T-cell (primary cell): ENCODE results near the gene TESMIN. TPM values are rescaled to one million over a fixed set of nuclear protein-coding genes. Genes with fewer than 3 reads are reported as not detected.

ENCODE experiments used
- ATAC-seq, 4 experiments: fragments of 200-7000 bp in 3 of 4; fragments of 150-1000 bp in 1 of 4; cut with Tn5 transposase; replicated peaks in 1 of 4; 1 replicate in 3 of 4; 2 replicates in 1 of 4; pipeline ENCODE4 v1.10.0; 2021; ENCODE audit warnings: moderate library complexity in 3 of 4, mild to moderate bottlenecking in 2 of 4, moderate number of reproducible peaks in 1 of 4
- CTCF ChIA-PET, 2 donors: fragments of 300-600 bp; sonication (Branson Sonifier 250); formaldehyde crosslinking; loops; one replicate each; lab custom pipeline; 2022; ENCODE audit warnings: antibody characterized with exemption in 2 of 2; lab: Charles Lee
- POLR2A ChIA-PET, 2 donors: fragments of 300-600 bp; sonication (Branson Sonifier 250); formaldehyde crosslinking; loops; one replicate each; lab custom pipeline; 2022; ENCODE audit warnings: antibody characterized with exemption in 2 of 2; lab: Charles Lee
- DNase-seq, 35 experiments: peaks; one replicate each; pipeline versions ENCODE4 v3.0.0 to v3.0.0-alpha.2; 2013 to 2023
- H3K27ac ChIP-seq: one replicate; pipeline ENCODE4 v1.5.1; 2013; ENCODE audit warnings: low read length
- H3K27me3 ChIP-seq, 2 experiments: replicated peaks in 1 of 2; 1 replicate in 1 of 2; 2 replicates in 1 of 2; pipeline versions ENCODE4 v1.6.1 to v1.7.0; 2013; ENCODE audit warnings: low read length in 1 of 2, mixed read lengths in 1 of 2; ENCODE audit not compliant: control insufficient read depth in 2 of 2, insufficient read depth in 2 of 2; ENCODE audit errors: extremely low read depth in 1 of 2
- H3K36me3 ChIP-seq, 2 donors: 1 replicate in 1 of 2; 2 replicates in 1 of 2; pipeline versions ENCODE4 v1.6.1 to v1.7.0; 2013; ENCODE audit warnings: low read length in 1 of 2; ENCODE audit not compliant: control insufficient read depth in 2 of 2, insufficient read depth in 1 of 2; ENCODE audit errors: extremely low read depth in 1 of 2
- H3K4me1 ChIP-seq, 2 experiments: 1 replicate in 1 of 2; 2 replicates in 1 of 2; pipeline versions ENCODE4 v1.6.1 to v1.7.0; 2013; ENCODE audit warnings: low read length in 2 of 2, mixed read lengths in 1 of 2; ENCODE audit not compliant: insufficient read depth in 2 of 2, control insufficient read depth in 1 of 2; ENCODE audit errors: extremely low read depth in 1 of 2
- H3K4me3 ChIP-seq, 2 donors: 1 replicate in 1 of 2; 2 replicates in 1 of 2; pipeline versions ENCODE4 v1.5.1 to v1.7.0; 2013; ENCODE audit warnings: mild to moderate bottlenecking in 2 of 2, low read length in 1 of 2, moderate library complexity in 1 of 2; ENCODE audit not compliant: control insufficient read depth in 1 of 2; ENCODE audit errors: extremely low read depth in 1 of 2
- H3K9me3 ChIP-seq: 2 replicates; pipeline ENCODE4 v1.7.0; 2013
- H3K27ac Mint-ChIP-seq, 2 donors: one replicate each; pipeline ENCODE4 v1.8.0; 2020 to 2021; ENCODE audit warnings: mild to moderate bottlenecking in 2 of 2, mixed read lengths in 2 of 2
- H3K27me3 Mint-ChIP-seq, 2 donors: one replicate each; pipeline ENCODE4 v1.8.0; 2021 to 2022; ENCODE audit warnings: mixed read lengths in 2 of 2
- H3K36me3 Mint-ChIP-seq: one replicate; pipeline ENCODE4 v1.8.0; 2021; ENCODE audit warnings: mixed read lengths
- H3K4me1 Mint-ChIP-seq, 3 donors: one replicate each; pipeline ENCODE4 v1.8.0; 2020 to 2022; ENCODE audit warnings: mixed read lengths in 3 of 3, mild to moderate bottlenecking in 1 of 3
- H3K4me3 Mint-ChIP-seq, 3 donors: one replicate each; pipeline ENCODE4 v1.8.0; 2020 to 2022; ENCODE audit warnings: mild to moderate bottlenecking in 3 of 3, mixed read lengths in 3 of 3, moderate library complexity in 3 of 3
- H3K9me3 Mint-ChIP-seq, 3 donors: one replicate each; pipeline ENCODE4 v1.8.0; 2020 to 2022; ENCODE audit warnings: mixed read lengths in 3 of 3
- WGBS: methylation state at CpG from one replicate; pipeline ENCODE4 v1.1.5; 2013; ENCODE audit warnings: missing lambda C conversion rate; ENCODE audit not compliant: insufficient coverage; 5-methylcytosine and 5-hydroxymethylcytosine counted together
- total RNA-seq, 35 experiments: library from RNA in 6 of 35; stranded (reverse) in 6 of 35; fragments of 120-200 nt in 1 of 35; gene quantifications; one replicate each; pipeline versions ENCODE4 v1.2.1 to v1.2.4 and lab custom pipeline; 2013 to 2026

The TESMIN gene
- total RNA-seq, 5 donors from 2014 or later (not counting 1 experiment from before 2014, with no cell fraction given) = 6.1 to 9.1 (median 7.7) TPM

- Mint-ChIP-seq H3K4me1 (no peaks in the 10 kb centered on the region), H3K36me3 (peaks cover 2% of the 10 kb centered on the region), H3K4me3 (no peak overlapping the region), H3K27me3 (peaks cover 5 to 19% of the 10 kb centered on the region in 2 donors), H3K9me3 (peaks cover 5 to 6% (median 5%) of the 10 kb centered on the region in 3 donors), H3K27ac (no peak overlapping the region)
- POLR2A ChIA-PET = interaction anchor here in 1 of 2 donors (0.7 kb wide), 1 partner anchor 127 kb away, joined by 4 read pairs; no protein-coding TSS in a partner anchor
- Histone ChIP-seq H3K4me3 (no peak overlapping the region), H3K4me1 (no peaks in the 10 kb centered on the region), H3K27ac (no peak overlapping the region), H3K27me3 (peaks cover 0 to 8% of the 10 kb centered on the region in 2 experiments), H3K9me3 (no peaks in the 10 kb centered on the region), H3K36me3 (no peaks in the 10 kb centered on the region)
- WGBS = no CpG with 5 or more reads among the region's 2 CpGs
- no peak for DNase-seq
- CTCF ChIA-PET = no interaction called here
- no peak for ATAC-seq
Observed at GRCh38 chr11:68698993-68699392, 52.3 kb downstream of the TESMIN start.

GRCh38 chr11:68695531-68695930, 55.8 kb downstream of the TESMIN start:
- peaks cover 5 to 6% (median 5%) of the 10 kb centered on the region in 3 donors for H3K9me3 Mint-ChIP-seq
- Histone ChIP-seq H3K27me3 (peaks cover 0 to 28% of the 10 kb centered on the region in 2 experiments), H3K4me1 (peaks cover 3 to 9% of the 10 kb centered on the region in 2 experiments), H3K36me3 (no peaks in the 10 kb centered on the region), H3K27ac (no peak overlapping the region), H3K9me3 (no peaks in the 10 kb centered on the region), H3K4me3 (no peak overlapping the region)
- 14% methylated on average over 1 of the region's 2 CpGs for WGBS
- H3K4me1 Mint-ChIP-seq = peaks cover 10 to 11% (median 11%) of the 10 kb centered on the region in 3 donors
- CTCF ChIA-PET = no interaction called here
- H3K4me3 Mint-ChIP-seq = no peak overlapping the region
- H3K27ac Mint-ChIP-seq = no peak overlapping the region
- DNase-seq = no peak
- peaks cover 0 to 13% of the 10 kb centered on the region in 2 donors for H3K27me3 Mint-ChIP-seq
- peaks cover 2% of the 10 kb centered on the region for H3K36me3 Mint-ChIP-seq
- no peak for ATAC-seq
- POLR2A ChIA-PET = interaction anchor here (0.6 kb wide), 2 partner anchors 52 to 397 kb away, joined by 3 read pairs; no protein-coding TSS in a partner anchor

GRCh38 chr11:68694431-68695297, 56.7 kb downstream of the TESMIN start:
- Histone ChIP-seq H3K27ac (no peak overlapping the region), H3K4me1 (peaks cover 11 to 17% of the 10 kb centered on the region in 2 experiments), H3K36me3 (no peaks in the 10 kb centered on the region), H3K27me3 (peaks cover 0 to 30% of the 10 kb centered on the region in 2 experiments), H3K4me3 (no peak overlapping the region), H3K9me3 (no peaks in the 10 kb centered on the region)
- DNase-seq (no peak), ATAC-seq (no peak)
- H3K27me3 Mint-ChIP-seq = peaks cover 0 to 13% of the 10 kb centered on the region in 2 donors
- H3K4me1 Mint-ChIP-seq = peaks cover 19 to 20% (median 19%) of the 10 kb centered on the region in 3 donors
- CTCF ChIA-PET = no interaction called here
- no peak overlapping the region for H3K27ac Mint-ChIP-seq
- POLR2A ChIA-PET = interaction anchor here (0.6 kb wide), 2 partner anchors 51 to 398 kb away, joined by 3 read pairs; no protein-coding TSS in a partner anchor
- H3K9me3 Mint-ChIP-seq = peaks cover 5 to 6% (median 5%) of the 10 kb centered on the region in 3 donors
- H3K36me3 Mint-ChIP-seq = peaks cover 2% of the 10 kb centered on the region
- 80% methylated on average over 2 of the region's 5 CpGs for WGBS
- no peak overlapping the region for H3K4me3 Mint-ChIP-seq

- ATAC-seq = no peak
- Mint-ChIP-seq H3K4me1 (peaks cover 24 to 27% (median 27%) of the 10 kb centered on the region in 3 donors), H3K27ac (no peak overlapping the region), H3K36me3 (peaks cover 2% of the 10 kb centered on the region), H3K4me3 (no peak overlapping the region), H3K9me3 (peaks cover 5 to 6% (median 5%) of the 10 kb centered on the region in 3 donors), H3K27me3 (peaks cover 0 to 15% of the 10 kb centered on the region in 2 donors)
- WGBS = 87% methylated on average over 5 of the region's 10 CpGs
- Histone ChIP-seq H3K4me3 (no peak overlapping the region), H3K27me3 (peaks cover 0 to 34% of the 10 kb centered on the region in 2 experiments), H3K27ac (no peak overlapping the region), H3K9me3 (no peaks in the 10 kb centered on the region), H3K4me1 (peaks cover 11 to 18% of the 10 kb centered on the region in 2 experiments), H3K36me3 (no peaks in the 10 kb centered on the region)
- DNase-seq = no peak
- CTCF ChIA-PET = no interaction called here
- POLR2A ChIA-PET = no interaction called here
Observed at GRCh38 chr11:68693484-68693882, 57.8 kb downstream of the TESMIN start.

GRCh38 chr11:68692871-68693483, 58.3 kb downstream of the TESMIN start:
- peaks cover 5 to 6% (median 5%) of the 10 kb centered on the region in 3 donors for H3K9me3 Mint-ChIP-seq
- ChIA-PET POLR2A (no interaction called here), CTCF (no interaction called here)
- ATAC-seq (no peak), DNase-seq (no peak)
- no peak overlapping the region for H3K4me3 Mint-ChIP-seq
- H3K27me3 Mint-ChIP-seq = peaks cover 0 to 15% of the 10 kb centered on the region in 2 donors
- H3K27ac Mint-ChIP-seq = no peak overlapping the region
- H3K4me1 ChIP-seq = peaks cover 11 to 18% of the 10 kb centered on the region in 2 experiments
- H3K4me1 Mint-ChIP-seq = peaks cover 24 to 27% (median 27%) of the 10 kb centered on the region in 3 donors
- no peak overlapping the region for H3K4me3 ChIP-seq
- H3K36me3 Mint-ChIP-seq = peaks cover 2% of the 10 kb centered on the region
- no peaks in the 10 kb centered on the region for H3K36me3 ChIP-seq
- H3K9me3 ChIP-seq = no peaks in the 10 kb centered on the region
- H3K27ac ChIP-seq = no peak overlapping the region
- WGBS = 93% methylated on average over 14 of the region's 15 CpGs
- peaks cover 0 to 34% of the 10 kb centered on the region in 2 experiments for H3K27me3 ChIP-seq

GRCh38 chr11:68692115-68692514, 59.2 kb downstream of the TESMIN start:
- Mint-ChIP-seq H3K4me1 (peaks cover 24 to 27% (median 27%) of the 10 kb centered on the region in 3 donors), H3K36me3 (no peaks in the 10 kb centered on the region), H3K4me3 (no peak overlapping the region), H3K9me3 (peaks cover 2 to 6% (median 5%) of the 10 kb centered on the region in 3 donors), H3K27me3 (peaks cover 4 to 18% of the 10 kb centered on the region in 2 donors), H3K27ac (no peak overlapping the region)
- Histone ChIP-seq H3K9me3 (no peaks in the 10 kb centered on the region), H3K4me3 (no peak overlapping the region), H3K27ac (no peak overlapping the region), H3K4me1 (peaks cover 11 to 18% of the 10 kb centered on the region in 2 experiments), H3K36me3 (no peaks in the 10 kb centered on the region), H3K27me3 (peaks cover 0 to 43% of the 10 kb centered on the region in 2 experiments)
- no peak for DNase-seq
- CTCF ChIA-PET = interaction anchor here in 1 of 2 donors (0.7 kb wide), 1 partner anchor 15 kb away, joined by 6 read pairs; no protein-coding TSS in a partner anchor
- POLR2A ChIA-PET = no interaction called here
- ATAC-seq = no peak
- WGBS = 86% methylated on average over 7 of the region's 10 CpGs
